Measurements from ENCODE around the gene WTIP.
A peak's percentile ranks its signal among the peaks of the same experiment; 100 is the strongest.

The WTIP gene

DNA sequence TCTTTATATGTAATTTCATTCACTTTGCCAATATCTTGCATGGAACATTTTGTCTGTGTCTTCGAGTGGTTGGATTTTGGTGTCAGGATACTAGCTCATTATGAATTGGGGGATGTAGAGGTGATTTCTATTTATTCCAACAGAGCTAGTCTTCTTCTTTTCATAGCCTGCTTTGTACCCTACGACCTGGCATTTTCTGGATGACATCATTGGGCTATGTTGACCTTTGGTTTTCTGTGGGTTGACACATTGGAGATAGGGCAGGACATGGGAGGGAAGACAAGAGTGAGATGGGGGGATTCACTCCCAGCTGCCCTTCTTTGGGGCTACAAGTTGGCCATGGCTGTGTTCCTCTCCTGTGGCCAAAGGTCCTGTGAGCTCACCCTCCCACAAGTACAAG is 38.0 kb downstream of the WTIP start:
- no peak overlapping the region for H3K27ac ChIP-seq (ENCODE audit: low read length)
- H3K27me3 ChIP-seq (ENCODE audit: control insufficient read depth, insufficient read depth, low read length): no peaks in the 10 kb centered on the region
- no peak overlapping the region for H3K4me3 ChIP-seq (ENCODE audit: low read length)
- no peaks in the 10 kb centered on the region for H3K4me1 ChIP-seq (ENCODE audit: control insufficient read depth, insufficient read depth, low read length)
- no CpG with 5 or more reads among the region's 2 CpGs for whole genome bisulfite sequencing (ENCODE audit: insufficient coverage, insufficient read length)
- no peak for DNase-seq (ENCODE audit: low read depth, low spot score)
- H3K9me3 ChIP-seq (ENCODE audit: control insufficient read depth, insufficient read depth, low read length): peaks cover 1% of the 10 kb centered on the region; the same call in 1 of the 2 replicates
- no peaks in the 10 kb centered on the region for H3K36me3 ChIP-seq (ENCODE audit: control insufficient read depth, insufficient read depth, low read length)

DNA sequence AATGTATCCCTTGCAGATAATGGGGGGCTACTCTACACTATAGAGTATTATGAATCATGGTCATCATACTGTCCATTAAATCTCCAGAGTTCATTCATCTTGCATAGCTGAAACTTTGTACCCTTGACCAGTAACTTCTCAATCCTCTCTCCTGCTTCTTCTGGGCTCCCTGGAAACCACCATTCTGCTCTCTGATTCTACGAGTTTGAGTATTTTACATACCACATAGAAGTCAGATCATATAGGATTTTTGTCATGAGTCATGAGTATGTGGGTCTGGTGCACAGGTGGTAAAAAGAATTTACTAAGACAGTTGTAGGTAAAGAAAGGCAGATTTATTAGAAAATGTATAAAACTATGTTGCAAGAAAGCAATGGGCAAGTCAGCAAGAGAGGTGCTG is 41.9 kb downstream of the WTIP start:
- no peaks in the 10 kb centered on the region for H3K27me3 ChIP-seq (ENCODE audit: control insufficient read depth, insufficient read depth, low read length)
- no peak overlapping the region for H3K4me3 ChIP-seq (ENCODE audit: low read length)
- no peak overlapping the region for H3K27ac ChIP-seq (ENCODE audit: low read length)
- H3K36me3 ChIP-seq (ENCODE audit: control insufficient read depth, insufficient read depth, low read length): no peaks in the 10 kb centered on the region
- no peak for DNase-seq (ENCODE audit: low read depth, low spot score)
- no peaks in the 10 kb centered on the region for H3K4me1 ChIP-seq (ENCODE audit: control insufficient read depth, insufficient read depth, low read length)
- no CpG with 5 or more reads among the region's 1 CpG for WGBS (ENCODE audit: insufficient coverage, insufficient read length)
- H3K9me3 ChIP-seq (ENCODE audit: control insufficient read depth, insufficient read depth, low read length): peaks cover 1% of the 10 kb centered on the region; the same call in 1 of the 2 replicates

- peaks cover 1% of the 10 kb centered on the region; the same call in 1 of the 2 replicates for H3K9me3 ChIP-seq (ENCODE audit: control insufficient read depth, insufficient read depth, low read length)
- no peaks in the 10 kb centered on the region for H3K27me3 ChIP-seq (ENCODE audit: control insufficient read depth, insufficient read depth, low read length)
- no peak overlapping the region for H3K27ac ChIP-seq (ENCODE audit: low read length)
- H3K36me3 ChIP-seq (ENCODE audit: control insufficient read depth, insufficient read depth, low read length): no peaks in the 10 kb centered on the region
- no CpG with 5 or more reads among the region's 1 CpG for WGBS (ENCODE audit: insufficient coverage, insufficient read length)
- DNase-seq (ENCODE audit: low read depth, low spot score): no peak
- no peak overlapping the region for H3K4me3 ChIP-seq (ENCODE audit: low read length)
- no peaks in the 10 kb centered on the region for H3K4me1 ChIP-seq (ENCODE audit: control insufficient read depth, insufficient read depth, low read length)
Measured at GRCh38 chr19:34525001-34525400, 43.4 kb downstream of the WTIP start.

GRCh38 chr19:34534206-34534605 is 52.6 kb downstream of the WTIP start:
- Histone ChIP-seq H3K9me3 (ENCODE audit: control insufficient read depth, insufficient read depth, low read length) (no peaks in the 10 kb centered on the region), H3K36me3 (ENCODE audit: control insufficient read depth, insufficient read depth, low read length) (no peaks in the 10 kb centered on the region), H3K27me3 (ENCODE audit: control insufficient read depth, insufficient read depth, low read length) (no peaks in the 10 kb centered on the region), H3K27ac (ENCODE audit: low read length) (no peak overlapping the region), H3K4me1 (ENCODE audit: control insufficient read depth, insufficient read depth, low read length) (no peaks in the 10 kb centered on the region), H3K4me3 (ENCODE audit: low read length) (no peak overlapping the region)
- no peak for DNase-seq (ENCODE audit: low read depth, low spot score)

DNA sequence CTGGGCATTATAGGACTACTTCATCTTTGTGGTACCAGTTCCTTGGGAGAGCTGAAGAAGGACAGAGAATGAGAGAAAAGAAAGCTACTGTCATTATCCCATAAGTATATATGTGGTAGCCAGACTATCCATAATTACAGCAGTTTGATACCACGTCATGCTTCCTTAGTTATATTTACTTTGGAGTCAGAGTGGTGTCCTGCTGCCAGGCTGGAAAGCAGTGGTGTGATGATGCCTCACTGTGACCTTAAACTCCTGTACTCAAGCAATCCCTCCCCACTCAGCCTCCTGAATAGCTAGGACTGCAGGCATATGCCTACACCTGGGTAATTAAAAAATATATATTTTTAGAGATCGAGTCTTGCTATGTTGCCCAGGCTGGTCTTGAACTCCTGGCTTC is 57.8 kb downstream of the WTIP start:
- no peak for DNase-seq (ENCODE audit: low read depth, low spot score)
- H3K36me3 ChIP-seq (ENCODE audit: control insufficient read depth, insufficient read depth, low read length): no peaks in the 10 kb centered on the region
- H3K27me3 ChIP-seq (ENCODE audit: control insufficient read depth, insufficient read depth, low read length): no peaks in the 10 kb centered on the region
- H3K4me3 ChIP-seq (ENCODE audit: low read length): no peak overlapping the region
- no peak overlapping the region for H3K27ac ChIP-seq (ENCODE audit: low read length)
- H3K4me1 ChIP-seq (ENCODE audit: control insufficient read depth, insufficient read depth, low read length): no peaks in the 10 kb centered on the region
- WGBS (ENCODE audit: insufficient coverage, insufficient read length): no CpG with 5 or more reads among the region's 2 CpGs
- H3K9me3 ChIP-seq (ENCODE audit: control insufficient read depth, insufficient read depth, low read length): no peaks in the 10 kb centered on the region

DNA sequence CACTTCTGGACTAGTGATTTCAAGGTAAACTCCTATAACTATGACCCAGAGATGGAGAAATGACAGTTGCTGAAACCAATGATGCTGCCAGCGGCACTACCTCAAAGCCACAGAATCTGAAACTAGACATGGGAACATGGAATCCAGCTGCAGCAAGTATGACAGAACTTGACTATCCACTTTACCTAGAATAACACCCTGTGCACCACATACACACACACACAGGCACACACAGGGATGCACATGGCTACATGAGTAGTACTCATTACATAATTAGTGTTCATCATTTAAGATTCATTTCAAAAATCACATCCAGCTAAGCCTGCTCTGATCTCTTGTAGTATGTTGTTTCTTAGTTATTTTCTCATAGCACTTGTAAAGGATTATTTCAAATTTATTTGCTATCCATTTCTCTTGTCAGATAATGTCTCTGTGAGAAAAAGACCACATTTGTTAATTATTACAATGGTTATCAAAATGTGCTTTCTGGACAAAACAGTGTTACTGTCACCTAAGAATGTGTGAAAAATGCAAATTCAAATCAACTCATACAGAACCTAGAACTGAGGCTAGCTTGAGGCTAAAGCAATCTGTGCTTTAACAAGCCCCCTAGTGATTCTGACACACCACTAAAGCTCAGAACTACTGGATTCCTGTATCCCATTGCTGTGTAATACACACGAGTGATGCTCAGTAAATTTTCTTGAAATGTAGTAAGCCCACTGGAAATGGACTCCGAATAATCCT is 59.4 kb downstream of the WTIP start:
- H3K36me3 ChIP-seq (ENCODE audit: control insufficient read depth, insufficient read depth, low read length): no peaks in the 10 kb centered on the region
- no peaks in the 10 kb centered on the region for H3K27me3 ChIP-seq (ENCODE audit: control insufficient read depth, insufficient read depth, low read length)
- DNase-seq (ENCODE audit: low read depth, low spot score): no peak
- H3K27ac ChIP-seq (ENCODE audit: low read length): no peak overlapping the region
- H3K4me3 ChIP-seq (ENCODE audit: low read length): no peak overlapping the region
- WGBS (ENCODE audit: insufficient coverage, insufficient read length): no CpG with 5 or more reads among the region's 3 CpGs
- no peaks in the 10 kb centered on the region for H3K4me1 ChIP-seq (ENCODE audit: control insufficient read depth, insufficient read depth, low read length)
- H3K9me3 ChIP-seq (ENCODE audit: control insufficient read depth, insufficient read depth, low read length): no peaks in the 10 kb centered on the region

GRCh38 chr19:34549833-34550232 is 68.3 kb downstream of the WTIP start:
- no peaks in the 10 kb centered on the region for H3K9me3 ChIP-seq (ENCODE audit: control insufficient read depth, insufficient read depth, low read length)
- H3K4me3 ChIP-seq (ENCODE audit: low read length): no peak overlapping the region
- no peaks in the 10 kb centered on the region for H3K36me3 ChIP-seq (ENCODE audit: control insufficient read depth, insufficient read depth, low read length)
- no peak for DNase-seq (ENCODE audit: low read depth, low spot score)
- H3K27me3 ChIP-seq (ENCODE audit: control insufficient read depth, insufficient read depth, low read length): no peaks in the 10 kb centered on the region
- H3K4me1 ChIP-seq (ENCODE audit: control insufficient read depth, insufficient read depth, low read length): no peaks in the 10 kb centered on the region
- H3K27ac ChIP-seq (ENCODE audit: low read length): no peak overlapping the region
- no CpG with 5 or more reads among the region's 2 CpGs for WGBS (ENCODE audit: insufficient coverage, insufficient read length)

- H3K27ac ChIP-seq (ENCODE audit: low read length): no peak overlapping the region
- no peaks in the 10 kb centered on the region for H3K36me3 ChIP-seq (ENCODE audit: control insufficient read depth, insufficient read depth, low read length)
- DNase-seq (ENCODE audit: low read depth, low spot score): no peak
- H3K4me1 ChIP-seq (ENCODE audit: control insufficient read depth, insufficient read depth, low read length): no peaks in the 10 kb centered on the region; the same call in 1 of the 2 replicates
- no peak overlapping the region for H3K4me3 ChIP-seq (ENCODE audit: low read length)
- no CpG with 5 or more reads among the region's 6 CpGs for WGBS (ENCODE audit: insufficient coverage, insufficient read length)
- no peaks in the 10 kb centered on the region for H3K9me3 ChIP-seq (ENCODE audit: control insufficient read depth, insufficient read depth, low read length)
- H3K27me3 ChIP-seq (ENCODE audit: control insufficient read depth, insufficient read depth, low read length): no peaks in the 10 kb centered on the region
Measured at GRCh38 chr19:34555447-34555846, 73.9 kb downstream of the WTIP start.

DNA sequence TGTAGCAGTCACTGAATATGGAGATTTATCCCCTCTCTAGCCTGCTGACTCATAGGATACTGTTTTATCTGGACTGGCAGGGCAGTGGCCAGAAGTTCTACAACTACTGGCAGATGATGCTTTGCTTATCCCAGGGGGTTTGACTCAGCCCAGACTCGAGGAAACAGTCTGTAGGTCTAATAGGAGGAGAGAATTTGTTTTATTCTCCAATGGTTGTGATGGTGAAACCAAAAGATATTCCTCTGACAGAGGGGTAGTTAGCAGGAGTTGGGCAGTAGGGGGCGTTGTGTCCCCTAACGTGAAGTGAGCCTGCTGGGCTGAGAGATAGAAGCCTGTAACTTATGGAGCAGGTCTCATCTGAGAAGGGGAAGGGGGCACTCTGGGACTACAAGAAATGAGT is 74.9 kb downstream of the WTIP start:
- Histone ChIP-seq H3K4me3 (ENCODE audit: low read length) (no peak overlapping the region), H3K9me3 (ENCODE audit: control insufficient read depth, insufficient read depth, low read length) (no peaks in the 10 kb centered on the region), H3K4me1 (ENCODE audit: control insufficient read depth, insufficient read depth, low read length) (no peaks in the 10 kb centered on the region; the same call in 1 of the 2 replicates), H3K27me3 (ENCODE audit: control insufficient read depth, insufficient read depth, low read length) (no peaks in the 10 kb centered on the region), H3K36me3 (ENCODE audit: control insufficient read depth, insufficient read depth, low read length) (no peaks in the 10 kb centered on the region), H3K27ac (ENCODE audit: low read length) (no peak overlapping the region)
- no CpG with 5 or more reads among the region's 3 CpGs for WGBS (ENCODE audit: insufficient coverage, insufficient read length)
- peak; percentile 7 for DNase-seq (ENCODE audit: low read depth, low spot score)

DNA sequence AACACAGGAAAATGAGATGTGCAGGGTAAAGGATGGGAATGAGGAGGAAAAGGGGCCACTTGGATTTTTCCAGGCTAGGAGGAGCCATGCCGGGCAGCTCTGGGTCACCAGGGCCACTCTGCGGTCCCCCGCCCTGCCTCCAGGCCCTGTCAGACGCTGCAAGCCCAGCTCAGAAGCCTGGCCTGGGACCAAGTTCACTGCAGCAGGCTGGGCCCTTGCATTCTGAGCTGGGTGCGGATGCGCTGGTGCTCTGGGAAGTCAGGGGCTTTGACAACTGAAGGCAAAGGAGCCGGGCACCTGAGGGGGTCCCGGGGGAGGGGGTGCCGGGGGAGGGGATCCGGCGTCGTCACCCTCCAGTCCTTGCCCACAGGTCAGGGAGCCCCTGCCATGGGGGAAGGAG is 77.5 kb downstream of the WTIP start:
- H3K27ac ChIP-seq (ENCODE audit: low read length): no peak overlapping the region
- no peak overlapping the region for H3K4me3 ChIP-seq (ENCODE audit: low read length)
- H3K27me3 ChIP-seq (ENCODE audit: control insufficient read depth, insufficient read depth, low read length): no peaks in the 10 kb centered on the region
- H3K4me1 ChIP-seq (ENCODE audit: control insufficient read depth, insufficient read depth, low read length): no peaks in the 10 kb centered on the region; the same call in 1 of the 2 replicates
- no peak for DNase-seq (ENCODE audit: low read depth, low spot score)
- H3K36me3 ChIP-seq (ENCODE audit: control insufficient read depth, insufficient read depth, low read length): no peaks in the 10 kb centered on the region
- H3K9me3 ChIP-seq (ENCODE audit: control insufficient read depth, insufficient read depth, low read length): no peaks in the 10 kb centered on the region
- WGBS (ENCODE audit: insufficient coverage, insufficient read length): no CpG with 5 or more reads among the region's 12 CpGs

DNA sequence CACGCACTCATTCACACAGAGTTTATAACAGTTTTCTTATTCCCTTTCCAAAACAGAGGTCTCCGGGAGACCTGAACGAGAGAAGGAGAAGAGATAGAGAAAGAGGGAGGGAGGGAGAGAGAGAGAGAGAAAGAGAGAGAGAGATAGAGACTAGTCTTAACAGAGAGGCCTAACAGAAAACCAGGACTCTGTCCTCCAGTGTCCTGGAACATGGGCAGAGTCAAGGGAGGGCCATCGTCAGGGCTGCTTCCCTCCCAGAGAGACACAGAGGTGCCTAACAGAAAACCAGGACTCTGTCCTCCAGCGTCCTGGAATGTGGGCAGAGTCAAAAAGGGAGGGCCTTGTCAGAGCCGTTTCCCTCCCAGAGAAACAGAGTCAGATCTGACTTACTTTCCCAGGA is 78.7 kb downstream of the WTIP start:
- H3K27me3 ChIP-seq (ENCODE audit: control insufficient read depth, insufficient read depth, low read length): no peaks in the 10 kb centered on the region
- WGBS (ENCODE audit: insufficient coverage, insufficient read length): no CpG with 5 or more reads among the region's 6 CpGs
- H3K27ac ChIP-seq (ENCODE audit: low read length): no peak overlapping the region
- H3K36me3 ChIP-seq (ENCODE audit: control insufficient read depth, insufficient read depth, low read length): no peaks in the 10 kb centered on the region
- no peaks in the 10 kb centered on the region for H3K9me3 ChIP-seq (ENCODE audit: control insufficient read depth, insufficient read depth, low read length)
- no peaks in the 10 kb centered on the region; the same call in 1 of the 2 replicates for H3K4me1 ChIP-seq (ENCODE audit: control insufficient read depth, insufficient read depth, low read length)
- DNase-seq (ENCODE audit: low read depth, low spot score): no peak
- H3K4me3 ChIP-seq (ENCODE audit: low read length): no peak overlapping the region

All from iPS DF 6.9 (cell line).